ENCODE results near the gene TGFBI.
A peak's percentile ranks its signal among the peaks of the same experiment; 100 is the strongest.
"Not testable (repeated sequence)": the region's sequence is repeated elsewhere in the genome, so short reads cannot be mapped to it uniquely, and the experiment has no call there.

TGFBI gene

GRCh38 chr5:136045026-136045425 lies 16.2 kb downstream of the TGFBI start:
- not testable (repeated sequence) for H3K27ac ChIP-seq (ENCODE audit: low read depth, low read length, severe bottlenecking); H3K9me3 ChIP-seq (ENCODE audit: control insufficient read depth, low read length); H3K4me3 ChIP-seq (ENCODE audit: extremely low read depth, insufficient read depth, low read length, poor library complexity, severe bottlenecking)
- WGBS, 2 experiments (ENCODE audit: insufficient coverage in 2 of 2) = 79 to 81% methylated on average over 7 to 8 of the region's 8 CpGs
- Histone ChIP-seq H3K36me3 (ENCODE audit: control insufficient read depth, insufficient read depth, low read length) (peaks cover 85% of the 10 kb centered on the region), H3K4me1 (ENCODE audit: control insufficient read depth, insufficient read depth, low read length, poor library complexity, severe bottlenecking) (peaks cover 14% of the 10 kb centered on the region)

- H3K27ac ChIP-seq (ENCODE audit: low read depth, low read length, severe bottlenecking) = no peak overlapping the region
- peaks cover 87% of the 10 kb centered on the region for H3K36me3 ChIP-seq (ENCODE audit: control insufficient read depth, insufficient read depth, low read length)
- peaks cover 13% of the 10 kb centered on the region for H3K4me1 ChIP-seq (ENCODE audit: control insufficient read depth, insufficient read depth, low read length, poor library complexity, severe bottlenecking)
- no peaks in the 10 kb centered on the region for H3K9me3 ChIP-seq (ENCODE audit: control insufficient read depth, low read length)
- no peak overlapping the region for H3K4me3 ChIP-seq (ENCODE audit: extremely low read depth, insufficient read depth, low read length, poor library complexity, severe bottlenecking)
- WGBS, 2 experiments (ENCODE audit: insufficient coverage in 2 of 2) = 90 to 98% methylated on average over 7 to 12 of the region's 12 CpGs
These were observed 17.5 kb downstream of the TGFBI start for GRCh38 chr5:136046246-136046645.

- Histone ChIP-seq H3K27ac (ENCODE audit: low read depth, low read length, severe bottlenecking) (no peak overlapping the region), H3K4me1 (ENCODE audit: control insufficient read depth, insufficient read depth, low read length, poor library complexity, severe bottlenecking) (peaks cover 14% of the 10 kb centered on the region), H3K36me3 (ENCODE audit: control insufficient read depth, insufficient read depth, low read length) (peaks cover 93% of the 10 kb centered on the region), H3K4me3 (ENCODE audit: extremely low read depth, insufficient read depth, low read length, poor library complexity, severe bottlenecking) (no peak overlapping the region), H3K9me3 (ENCODE audit: control insufficient read depth, low read length) (no peaks in the 10 kb centered on the region)
- WGBS, 2 experiments (ENCODE audit: insufficient coverage in 2 of 2) = 93 to 100% methylated on average over 7 to 8 of the region's 8 CpGs
These were observed 19.1 kb downstream of the TGFBI start for GRCh38 chr5:136047858-136048257.

GRCh38 chr5:136048966-136049365 lies 20.2 kb downstream of the TGFBI start:
- Histone ChIP-seq H3K4me1 (ENCODE audit: control insufficient read depth, insufficient read depth, low read length, poor library complexity, severe bottlenecking) (peaks cover 20% of the 10 kb centered on the region), H3K9me3 (ENCODE audit: control insufficient read depth, low read length) (no peaks in the 10 kb centered on the region), H3K36me3 (ENCODE audit: control insufficient read depth, insufficient read depth, low read length) (peaks cover 87% of the 10 kb centered on the region), H3K27ac (ENCODE audit: low read depth, low read length, severe bottlenecking) (no peak overlapping the region), H3K4me3 (ENCODE audit: extremely low read depth, insufficient read depth, low read length, poor library complexity, severe bottlenecking) (no peak overlapping the region)
- 95 to 98% methylated on average over 2 to 6 of the region's 6 CpGs for WGBS, 2 experiments (ENCODE audit: insufficient coverage in 2 of 2)

GRCh38 chr5:136051486-136052220 lies 22.9 kb downstream of the TGFBI start:
- peaks cover 45% of the 10 kb centered on the region for H3K4me1 ChIP-seq (ENCODE audit: control insufficient read depth, insufficient read depth, low read length, poor library complexity, severe bottlenecking)
- 96 to 100% methylated on average over 8 to 9 of the region's 12 CpGs for WGBS, 2 experiments (ENCODE audit: insufficient coverage in 2 of 2)
- no peak overlapping the region for H3K4me3 ChIP-seq (ENCODE audit: extremely low read depth, insufficient read depth, low read length, poor library complexity, severe bottlenecking)
- H3K9me3 ChIP-seq (ENCODE audit: control insufficient read depth, low read length) = no peaks in the 10 kb centered on the region
- H3K27ac ChIP-seq (ENCODE audit: low read depth, low read length, severe bottlenecking) = peak overlapping the region; percentile 29
- peaks cover 87% of the 10 kb centered on the region for H3K36me3 ChIP-seq (ENCODE audit: control insufficient read depth, insufficient read depth, low read length)

- Histone ChIP-seq H3K9me3 (ENCODE audit: control insufficient read depth, low read length) (no peaks in the 10 kb centered on the region), H3K4me1 (ENCODE audit: control insufficient read depth, insufficient read depth, low read length, poor library complexity, severe bottlenecking) (peaks cover 56% of the 10 kb centered on the region), H3K36me3 (ENCODE audit: control insufficient read depth, insufficient read depth, low read length) (peaks cover 81% of the 10 kb centered on the region), H3K4me3 (ENCODE audit: extremely low read depth, insufficient read depth, low read length, poor library complexity, severe bottlenecking) (no peak overlapping the region), H3K27ac (ENCODE audit: low read depth, low read length, severe bottlenecking) (peak overlapping the region; percentile 86)
- 96 to 97% methylated on average over 10 of the region's 13 CpGs for WGBS, 2 experiments (ENCODE audit: insufficient coverage in 2 of 2)
These were observed 24.0 kb downstream of the TGFBI start for GRCh38 chr5:136052692-136053335.

- Histone ChIP-seq H3K27ac (ENCODE audit: low read depth, low read length, severe bottlenecking) (peak overlapping the region; percentile 86), H3K4me1 (ENCODE audit: control insufficient read depth, insufficient read depth, low read length, poor library complexity, severe bottlenecking) (peaks cover 62% of the 10 kb centered on the region), H3K9me3 (ENCODE audit: control insufficient read depth, low read length) (no peaks in the 10 kb centered on the region), H3K36me3 (ENCODE audit: control insufficient read depth, insufficient read depth, low read length) (peaks cover 74% of the 10 kb centered on the region), H3K4me3 (ENCODE audit: extremely low read depth, insufficient read depth, low read length, poor library complexity, severe bottlenecking) (no peak overlapping the region)
- 75 to 80% methylated on average over 4 of the region's 6 CpGs for WGBS, 2 experiments (ENCODE audit: insufficient coverage in 2 of 2)
These were observed 24.8 kb downstream of the TGFBI start for GRCh38 chr5:136053336-136054141.

GRCh38 chr5:136054142-136055019 lies 25.6 kb downstream of the TGFBI start:
- peaks cover 73% of the 10 kb centered on the region for H3K36me3 ChIP-seq (ENCODE audit: control insufficient read depth, insufficient read depth, low read length)
- peak overlapping the region; percentile 86 for H3K27ac ChIP-seq (ENCODE audit: low read depth, low read length, severe bottlenecking)
- no peaks in the 10 kb centered on the region for H3K9me3 ChIP-seq (ENCODE audit: control insufficient read depth, low read length)
- H3K4me3 ChIP-seq (ENCODE audit: extremely low read depth, insufficient read depth, low read length, poor library complexity, severe bottlenecking) = no peak overlapping the region
- H3K4me1 ChIP-seq (ENCODE audit: control insufficient read depth, insufficient read depth, low read length, poor library complexity, severe bottlenecking) = peaks cover 70% of the 10 kb centered on the region
- 93 to 95% methylated on average over 6 of the region's 7 CpGs for WGBS, 2 experiments (ENCODE audit: insufficient coverage in 2 of 2)

- peaks cover 73% of the 10 kb centered on the region for H3K36me3 ChIP-seq (ENCODE audit: control insufficient read depth, insufficient read depth, low read length)
- H3K4me1 ChIP-seq (ENCODE audit: control insufficient read depth, insufficient read depth, low read length, poor library complexity, severe bottlenecking) = peaks cover 78% of the 10 kb centered on the region
- no peaks in the 10 kb centered on the region for H3K9me3 ChIP-seq (ENCODE audit: control insufficient read depth, low read length)
- H3K4me3 ChIP-seq (ENCODE audit: extremely low read depth, insufficient read depth, low read length, poor library complexity, severe bottlenecking) = no peak overlapping the region
- peak overlapping the region; percentile 97 for H3K27ac ChIP-seq (ENCODE audit: low read depth, low read length, severe bottlenecking)
- WGBS, 2 experiments (ENCODE audit: insufficient coverage in 2 of 2) = 94 to 98% methylated on average over 9 to 13 of the region's 14 CpGs
These were observed 27.0 kb downstream of the TGFBI start for GRCh38 chr5:136055612-136056309.
